ENCODE measurements around the gene SLC39A11.

Gene SLC39A11

GRCh38 chr17:72822358-72823023 is 270.0 kb downstream of the SLC39A11 start:
- ATAC-seq = no peak
- TF ChIP-seq BACH2 (CRISPR knock-in tag; IDR thresholded peaks at IDR 0.05; ENCODE audit: borderline replicate concordance) = no peak
- TF ChIP-seq ZNF8 (CRISPR knock-in tag; IDR thresholded peaks at IDR 0.05) = no peak
- no peak for TF ChIP-seq OSR1 (CRISPR knock-in tag; IDR thresholded peaks at IDR 0.05)
- TF ChIP-seq POU6F1 (CRISPR knock-in tag; IDR thresholded peaks at IDR 0.05; ENCODE audit: borderline replicate concordance, low read depth) = no peak
- TF ChIP-seq PPARA (CRISPR knock-in tag; IDR thresholded peaks at IDR 0.05; ENCODE audit: borderline replicate concordance) = no peak
- no peak for TF ChIP-seq ZFP30 (CRISPR knock-in tag; IDR thresholded peaks at IDR 0.05)
- no peak for TF ChIP-seq ZC3H10 (CRISPR knock-in tag; IDR thresholded peaks at IDR 0.05)
- no peak for TF ChIP-seq RARB (CRISPR knock-in tag; IDR thresholded peaks at IDR 0.05)
- no peak for TF ChIP-seq SNAI2 (CRISPR knock-in tag; IDR thresholded peaks at IDR 0.05)
- no peak for TF ChIP-seq ARNTL (CRISPR knock-in tag; IDR thresholded peaks at IDR 0.05; ENCODE audit: borderline replicate concordance, low read depth)
- no peak for TF ChIP-seq CREB5 (CRISPR knock-in tag; IDR thresholded peaks at IDR 0.05; ENCODE audit: low read depth)
- no peak for TF ChIP-seq ESRRG (CRISPR knock-in tag; IDR thresholded peaks at IDR 0.05)
- TF ChIP-seq ZFP3 (CRISPR knock-in tag; IDR thresholded peaks at IDR 0.05) = no peak
- TF ChIP-seq ZNF70 (CRISPR knock-in tag; IDR thresholded peaks at IDR 0.05) = no peak
- no peak for TF ChIP-seq CSRNP3 (CRISPR knock-in tag; IDR thresholded peaks at IDR 0.05)
- TF ChIP-seq TSHZ2 (CRISPR knock-in tag; IDR thresholded peaks at IDR 0.05) = no peak
- no peak for TF ChIP-seq GLIS3 (CRISPR knock-in tag; IDR thresholded peaks at IDR 0.05)
- TF ChIP-seq PATZ1 (CRISPR knock-in tag; IDR thresholded peaks at IDR 0.05; ENCODE audit: borderline replicate concordance) = no peak
- no peak for TF ChIP-seq ZNF565 (CRISPR knock-in tag; conservative IDR thresholded peaks at IDR 0.05; ENCODE audit: low read depth)

- TF ChIP-seq ZNF565 (CRISPR knock-in tag; conservative IDR thresholded peaks at IDR 0.05; ENCODE audit: low read depth) (no peak), ARNTL (CRISPR knock-in tag; IDR thresholded peaks at IDR 0.05; ENCODE audit: borderline replicate concordance, low read depth) (no peak)
- no peak for ATAC-seq
These were observed 276.1 kb downstream of the SLC39A11 start for GRCh38 chr17:72816406-72816805.

- ATAC-seq = no peak
- TF ChIP-seq BACH2 (CRISPR knock-in tag; IDR thresholded peaks at IDR 0.05; ENCODE audit: borderline replicate concordance) (no peak), ESRRG (CRISPR knock-in tag; IDR thresholded peaks at IDR 0.05) (no peak), ZNF70 (CRISPR knock-in tag; IDR thresholded peaks at IDR 0.05) (no peak), RARB (CRISPR knock-in tag; IDR thresholded peaks at IDR 0.05) (no peak), PATZ1 (CRISPR knock-in tag; IDR thresholded peaks at IDR 0.05; ENCODE audit: borderline replicate concordance) (no peak), ZNF8 (CRISPR knock-in tag; IDR thresholded peaks at IDR 0.05) (no peak), POU6F1 (CRISPR knock-in tag; IDR thresholded peaks at IDR 0.05; ENCODE audit: borderline replicate concordance, low read depth) (no peak), GLIS3 (CRISPR knock-in tag; IDR thresholded peaks at IDR 0.05) (no peak), ZFP3 (CRISPR knock-in tag; IDR thresholded peaks at IDR 0.05) (no peak), SNAI2 (CRISPR knock-in tag; IDR thresholded peaks at IDR 0.05) (no peak), CREB5 (CRISPR knock-in tag; IDR thresholded peaks at IDR 0.05; ENCODE audit: low read depth) (no peak), ARNTL (CRISPR knock-in tag; IDR thresholded peaks at IDR 0.05; ENCODE audit: borderline replicate concordance, low read depth) (no peak), OSR1 (CRISPR knock-in tag; IDR thresholded peaks at IDR 0.05) (no peak), TOX (CRISPR knock-in tag; IDR thresholded peaks at IDR 0.05; ENCODE audit: borderline replicate concordance) (no peak), ZFP30 (CRISPR knock-in tag; IDR thresholded peaks at IDR 0.05) (no peak)
These were observed 279.0 kb downstream of the SLC39A11 start for GRCh38 chr17:72813481-72813880.

All from SK-N-SH treated with all-trans-retinoic acid at 6 μM for 48 hours (cell line).